Hepatocyte (in vitro differentiated cells): ENCODE data around the gene BEST1. TPM values are rescaled to one million over a fixed set of nuclear protein-coding genes. Genes with fewer than 3 reads are reported as not detected.

ENCODE experiments used
- DNase-seq: peaks from one replicate; pipeline ENCODE4 v3.0.0-alpha.2; 2016; ENCODE audit warnings: low spot score
- H2AFZ ChIP-seq: fragments of 200-600 bp; sonication (generic); 2 replicates; pipeline ENCODE4 v1.6.0; 2016; ENCODE audit warnings: antibody characterized with exemption, mild to moderate bottlenecking
- H3K27ac ChIP-seq: fragments of 200-600 bp; sonication (generic); 2 replicates; pipeline ENCODE4 v1.5.1; 2016; ENCODE audit warnings: mild to moderate bottlenecking
- H3K27me3 ChIP-seq: fragments of 200-600 bp; sonication (generic); 2 replicates; pipeline ENCODE4 v1.6.1; 2016
- H3K36me3 ChIP-seq: fragments of 200-600 bp; sonication (generic); replicated peaks from 2 replicates; pipeline ENCODE4 v1.5.1; 2016; ENCODE audit warnings: low read depth; ENCODE audit not compliant: insufficient read depth
- H3K4me1 ChIP-seq: fragments of 200-600 bp; sonication (generic); 2 replicates; pipeline ENCODE4 v1.5.1; 2016; ENCODE audit warnings: mild to moderate bottlenecking, moderate library complexity; ENCODE audit not compliant: insufficient read depth
- H3K4me2 ChIP-seq: fragments of 200-600 bp; sonication (generic); 2 replicates; pipeline ENCODE4 v1.6.0; 2016
- H3K4me3 ChIP-seq: fragments of 200-600 bp; sonication (generic); 2 replicates; pipeline ENCODE4 v1.5.1; 2016; ENCODE audit warnings: mild to moderate bottlenecking
- H3K79me2 ChIP-seq: fragments of 200-600 bp; sonication (generic); 2 replicates; pipeline ENCODE4 v1.6.0; 2017; ENCODE audit warnings: mild to moderate bottlenecking
- H3K9me2 ChIP-seq: fragments of 200-600 bp; sonication (generic); replicated peaks from 2 replicates; pipeline ENCODE4 v1.6.0; 2017; ENCODE audit warnings: mild to moderate bottlenecking; ENCODE audit not compliant: insufficient read depth
- H3K9me3 ChIP-seq: fragments of 200-600 bp; sonication (generic); 2 replicates; pipeline ENCODE4 v1.5.1; 2016; ENCODE audit warnings: low read depth, mild to moderate bottlenecking
- H4K20me1 ChIP-seq: fragments of 200-600 bp; sonication (generic); 2 replicates; pipeline ENCODE4 v1.6.0; 2016; ENCODE audit warnings: mild to moderate bottlenecking; ENCODE audit not compliant: insufficient read depth, poor library complexity, severe bottlenecking
- CTCF ChIP-seq: fragments of 200-600 bp; sonication (generic); IDR thresholded peaks from 2 replicates; pipeline ENCODE4 v1.5.1; 2016; ENCODE audit warnings: antibody characterized with exemption, mild to moderate bottlenecking; ENCODE audit not compliant: poor library complexity
- EZH2 ChIP-seq: fragments of 200-600 bp; sonication (generic); IDR thresholded peaks from 2 replicates; pipeline ENCODE4 v1.6.1; 2016; ENCODE audit warnings: antibody characterized with exemption, mild to moderate bottlenecking, borderline replicate concordance
- EZH2phosphoT487 ChIP-seq: fragments of 200-600 bp; sonication (generic); IDR thresholded peaks from one replicate; pipeline ENCODE4 v1.6.1; 2018; ENCODE audit warnings: antibody characterized with exemption, mild to moderate bottlenecking, low read depth, moderate library complexity; ENCODE audit not compliant: unreplicated experiment, severe bottlenecking
- WGBS: methylation state at CpG from one replicate; pipeline ENCODE4 v1.1.6; 2016; ENCODE audit warnings: low lambda C conversion rate; ENCODE audit errors: missing lambda C conversion rate; 5-methylcytosine and 5-hydroxymethylcytosine counted together
- polyA plus RNA-seq: library from polyadenylated mRNA; unstranded; fragments of >200 nt; fragmentation: Nextera tagmentation; extraction: Ambion mirVana; gene quantifications from 2 replicates; pipeline ENCODE4 v1.2.1, GENCODE V29; 2016
- total RNA-seq: library from RNA; depleted of rRNA; stranded (reverse); fragments of >200 nt; gene quantifications from 2 replicates; pipeline ENCODE4 v1.2.3, GENCODE V29; 2014

The BEST1 gene
- total and polyA plus RNA-seq, 2 experiments from 2014 or later, result 3.5 to 5.7 TPM

GRCh38 chr11:61946894-61947293 is 3.3 kb upstream of the BEST1 start:
- Histone ChIP-seq H3K9me2 (no peaks in the 10 kb centered on the region), H3K27ac (no peak overlapping the region), H3K27me3 (no peaks in the 10 kb centered on the region), H3K4me3 (no peak overlapping the region), H3K79me2 (no peaks in the 10 kb centered on the region), H3K36me3 (no peaks in the 10 kb centered on the region), H3K4me1 (peaks cover 7% of the 10 kb centered on the region), H3K9me3 (no peaks in the 10 kb centered on the region), H2AFZ (no peak overlapping the region), H3K4me2 (no peak overlapping the region), H4K20me1 (no peaks in the 10 kb centered on the region)
- WGBS, result 88% methylated on average over 5 of the region's 5 CpGs
- no peak for DNase-seq
- TF ChIP-seq EZH2phosphoT487 (no peak), CTCF (no peak), EZH2 (no peak)

GRCh38 chr11:61947486-61948210 is 2.5 kb upstream of the BEST1 start:
- H3K4me2 ChIP-seq, result no peak overlapping the region

GRCh38 chr11:61948505-61948904 is 1.6 kb upstream of the BEST1 start:
- H3K79me2 ChIP-seq, result no peaks in the 10 kb centered on the region
- H3K36me3 ChIP-seq, result no peaks in the 10 kb centered on the region
- no peaks in the 10 kb centered on the region for H3K9me2 ChIP-seq
- no peak overlapping the region for H3K27ac ChIP-seq
- DNase-seq, result no peak
- no peak overlapping the region for H3K4me2 ChIP-seq
- no peaks in the 10 kb centered on the region for H4K20me1 ChIP-seq
- no peak overlapping the region for H2AFZ ChIP-seq
- no peaks in the 10 kb centered on the region for H3K27me3 ChIP-seq
- no peak overlapping the region for H3K4me3 ChIP-seq
- 87% methylated on average over 7 of the region's 7 CpGs for WGBS
- peaks cover 7% of the 10 kb centered on the region for H3K4me1 ChIP-seq
- TF ChIP-seq EZH2, result no peak
- TF ChIP-seq EZH2phosphoT487, result no peak
- TF ChIP-seq CTCF, result no peak
- H3K9me3 ChIP-seq, result no peaks in the 10 kb centered on the region

More at GRCh38 chr11:61947486-61948210, 2.5 kb upstream of the BEST1 start:
- Histone ChIP-seq H4K20me1 (no peaks in the 10 kb centered on the region), H2AFZ (no peak overlapping the region), H3K9me2 (no peaks in the 10 kb centered on the region), H3K27ac (no peak overlapping the region), H3K4me3 (no peak overlapping the region), H3K9me3 (no peaks in the 10 kb centered on the region), H3K4me1 (peaks cover 7% of the 10 kb centered on the region), H3K27me3 (no peaks in the 10 kb centered on the region), H3K79me2 (no peaks in the 10 kb centered on the region), H3K36me3 (no peaks in the 10 kb centered on the region)
- WGBS, result 7% methylated on average over 8 of the region's 8 CpGs
- DNase-seq, result peak; percentile 91
- no peak for TF ChIP-seq EZH2phosphoT487
- no peak for TF ChIP-seq EZH2
- TF ChIP-seq CTCF, result peak; percentile 98
